Measurements from ENCODE around the gene DYNC1H1.

Gene DYNC1H1

GRCh38 chr14:102035914-102036313 is 71.5 kb downstream of the DYNC1H1 start:
- DNase-seq (ENCODE audit: low read depth in 2 of 2) = no peak

- DNase-seq (ENCODE audit: low read depth in 2 of 2) = no peak
These were observed 73.3 kb downstream of the DYNC1H1 start for GRCh38 chr14:102037686-102038085.

- DNase-seq (ENCODE audit: low read depth in 2 of 2) = no peak
These were observed 74.8 kb downstream of the DYNC1H1 start for GRCh38 chr14:102039157-102039556.

GRCh38 chr14:102040153-102040552 is 75.8 kb downstream of the DYNC1H1 start:
- DNase-seq (ENCODE audit: low read depth in 2 of 2) = no peak

- no peak for DNase-seq (ENCODE audit: low read depth in 2 of 2)
These were observed 78.3 kb downstream of the DYNC1H1 start for GRCh38 chr14:102042699-102043098.

- DNase-seq (ENCODE audit: low read depth in 2 of 2) = no peak
These were observed 79.1 kb downstream of the DYNC1H1 start for GRCh38 chr14:102043251-102044025.

GRCh38 chr14:102044566-102044965 is 80.2 kb downstream of the DYNC1H1 start:
- no peak for DNase-seq (ENCODE audit: low read depth in 2 of 2)

- no peak for DNase-seq (ENCODE audit: low read depth in 2 of 2)
These were observed 82.2 kb downstream of the DYNC1H1 start for GRCh38 chr14:102046337-102047278.

GRCh38 chr14:102047808-102048540 is 83.6 kb downstream of the DYNC1H1 start:
- no peak for DNase-seq (ENCODE audit: low read depth in 2 of 2)

GRCh38 chr14:102049258-102050025 is 85.1 kb downstream of the DYNC1H1 start:
- no peak for DNase-seq (ENCODE audit: low read depth in 2 of 2)

- DNase-seq (ENCODE audit: low read depth in 2 of 2) = no peak
These were observed 85.6 kb downstream of the DYNC1H1 start for GRCh38 chr14:102050026-102050405.

- no peak for DNase-seq (ENCODE audit: low read depth in 2 of 2)
These were observed 86.3 kb downstream of the DYNC1H1 start for GRCh38 chr14:102050625-102051024.

- DNase-seq (ENCODE audit: low read depth in 2 of 2) = no peak
These were observed 88.1 kb downstream of the DYNC1H1 start for GRCh38 chr14:102052522-102052921.

- DNase-seq (ENCODE audit: low read depth in 2 of 2) = no peak
These were observed 91.0 kb downstream of the DYNC1H1 start for GRCh38 chr14:102055181-102055901.

- no peak for DNase-seq (ENCODE audit: low read depth in 2 of 2)
These were observed 92.5 kb downstream of the DYNC1H1 start for GRCh38 chr14:102056694-102057442.

GRCh38 chr14:102057480-102058114 is 93.2 kb downstream of the DYNC1H1 start:
- no peak for DNase-seq (ENCODE audit: low read depth in 2 of 2)

- no peak for DNase-seq (ENCODE audit: low read depth in 2 of 2)
These were observed 93.8 kb downstream of the DYNC1H1 start for GRCh38 chr14:102058146-102058545.

- DNase-seq (ENCODE audit: low read depth in 2 of 2) = no peak
These were observed 94.6 kb downstream of the DYNC1H1 start for GRCh38 chr14:102058961-102059360.

GRCh38 chr14:102063109-102063807 is 98.9 kb downstream of the DYNC1H1 start:
- DNase-seq (ENCODE audit: low read depth in 2 of 2) = peak; percentile 39 to 46
